NOMO-1 (cell line): Measurements from ENCODE around the gene NRCAM.

Source experiments
- DNase-seq, 2 experiments: peaks; one replicate each; lab custom pipeline; 2025; ENCODE audit not compliant: unreplicated experiment in 2 of 2; lab: John Stamatoyannopoulos, UW

The NRCAM gene

GRCh38 chr7:108225531-108226181, 230.6 kb downstream of the NRCAM start:
- no peak for DNase-seq

GRCh38 chr7:108224387-108224786, 231.8 kb downstream of the NRCAM start:
- DNase-seq: no peak

GRCh38 chr7:108222236-108222892, 233.9 kb downstream of the NRCAM start:
- no peak for DNase-seq

GRCh38 chr7:108211382-108212201, 244.6 kb downstream of the NRCAM start:
- no peak for DNase-seq

- no peak for DNase-seq
Measured at GRCh38 chr7:108210796-108211195, 245.4 kb downstream of the NRCAM start.

GRCh38 chr7:108205311-108205710, 250.9 kb downstream of the NRCAM start:
- no peak for DNase-seq

GRCh38 chr7:108204281-108204796, 251.9 kb downstream of the NRCAM start:
- no peak for DNase-seq

GRCh38 chr7:108203537-108203936, 252.7 kb downstream of the NRCAM start:
- no peak for DNase-seq

- DNase-seq: no peak
Measured at GRCh38 chr7:108202743-108203142, 253.5 kb downstream of the NRCAM start.

- DNase-seq: no peak
Measured at GRCh38 chr7:108201766-108202165, 254.5 kb downstream of the NRCAM start.

- DNase-seq: no peak
Measured at GRCh38 chr7:108200326-108200725, 255.9 kb downstream of the NRCAM start.

- DNase-seq: no peak
Measured at GRCh38 chr7:108197371-108198091, 258.7 kb downstream of the NRCAM start.

GRCh38 chr7:108196004-108196403, 260.2 kb downstream of the NRCAM start:
- DNase-seq: no peak

- no peak for DNase-seq
Measured at GRCh38 chr7:108193594-108194498, 262.4 kb downstream of the NRCAM start.

GRCh38 chr7:108190891-108191290, 265.3 kb downstream of the NRCAM start:
- DNase-seq: no peak

GRCh38 chr7:108189733-108190388, 266.4 kb downstream of the NRCAM start:
- DNase-seq: no peak

- DNase-seq: no peak
Measured at GRCh38 chr7:108188724-108189123, 267.5 kb downstream of the NRCAM start.

GRCh38 chr7:108181073-108181985, 274.9 kb downstream of the NRCAM start:
- DNase-seq: no peak
